ENCODE data around the gene UMPS.
A peak's percentile ranks its signal among the peaks of the same experiment; 100 is the strongest.
"Not testable (repeated sequence)": the region's sequence is repeated elsewhere in the genome, so short reads cannot be mapped to it uniquely, and the experiment has no call there.

Gene UMPS

DNA sequence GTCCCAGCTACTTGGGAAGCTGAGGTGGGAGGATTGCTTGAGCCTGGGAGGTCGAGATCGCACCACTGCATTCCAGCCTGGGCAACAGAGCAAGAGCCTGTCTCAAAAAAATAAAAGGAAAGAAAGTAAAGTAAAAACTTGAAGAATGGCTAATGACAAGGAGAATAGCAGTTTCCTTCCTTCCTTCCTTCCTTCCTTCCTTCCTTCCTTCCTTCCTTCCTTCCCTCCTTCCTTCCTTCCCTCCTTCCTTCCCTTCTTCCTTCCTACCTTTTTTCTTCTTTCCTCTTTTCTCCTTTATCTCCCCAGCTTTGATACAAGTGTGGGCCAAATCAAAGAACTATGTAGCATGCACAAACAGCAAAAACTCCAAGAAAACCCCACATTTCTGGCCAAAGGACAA is 23.0 kb upstream of the UMPS start:
- DNase-seq (ENCODE audit: low read depth in 2 of 2): not testable (repeated sequence)

DNA sequence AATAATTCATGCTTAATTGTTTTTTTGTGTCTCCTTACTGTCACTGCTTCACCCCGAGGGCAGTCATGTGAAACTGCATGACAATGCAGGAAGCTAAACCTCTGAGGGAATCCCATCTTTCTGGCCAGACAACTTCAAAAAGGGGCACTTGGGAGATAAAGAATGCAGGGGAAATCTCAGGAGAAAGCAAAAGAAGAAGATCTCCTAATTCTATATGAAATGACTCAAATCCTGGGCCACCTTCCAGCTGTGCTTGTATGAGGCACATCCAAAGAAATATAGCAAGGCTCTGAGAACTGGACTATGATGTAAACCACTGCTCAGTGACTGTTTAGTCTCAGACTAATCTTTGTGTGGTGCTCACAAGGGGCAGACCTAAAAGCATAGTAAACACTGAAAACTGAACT is 22.6 kb upstream of the UMPS start:
- DNase-seq (ENCODE audit: low read depth in 2 of 2): no peak

DNA sequence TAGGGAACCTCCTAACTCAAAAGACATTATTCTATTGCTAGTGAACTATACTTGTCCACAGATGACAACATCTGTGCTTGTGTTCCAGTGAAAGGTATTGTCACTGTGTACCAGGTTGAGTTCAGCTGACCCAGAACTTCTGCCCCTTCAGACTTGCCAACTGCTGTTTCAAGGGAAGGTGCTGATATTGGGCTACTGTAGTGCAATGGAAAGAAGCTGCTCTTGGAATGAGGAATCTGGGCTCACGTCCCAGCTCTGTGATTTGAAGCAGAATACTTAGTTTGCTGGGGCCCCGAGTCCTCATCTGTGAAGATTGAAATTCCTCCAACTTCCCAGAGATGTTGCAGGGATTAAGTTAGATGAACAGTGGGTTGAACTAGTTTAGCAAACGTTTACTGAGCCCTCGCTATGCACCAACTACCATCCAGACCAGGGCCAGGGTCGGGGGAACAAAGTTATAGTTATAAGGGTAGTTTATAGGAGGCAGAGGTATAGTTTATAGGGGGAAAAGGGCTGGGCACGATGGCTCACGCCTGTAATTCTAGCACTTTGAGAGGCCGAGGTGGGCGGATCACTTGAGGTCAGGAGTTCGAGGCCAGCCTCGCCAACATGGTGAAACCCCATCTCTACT is 15.9 kb upstream of the UMPS start:
- no peak for DNase-seq (ENCODE audit: low read depth in 2 of 2)

DNA sequence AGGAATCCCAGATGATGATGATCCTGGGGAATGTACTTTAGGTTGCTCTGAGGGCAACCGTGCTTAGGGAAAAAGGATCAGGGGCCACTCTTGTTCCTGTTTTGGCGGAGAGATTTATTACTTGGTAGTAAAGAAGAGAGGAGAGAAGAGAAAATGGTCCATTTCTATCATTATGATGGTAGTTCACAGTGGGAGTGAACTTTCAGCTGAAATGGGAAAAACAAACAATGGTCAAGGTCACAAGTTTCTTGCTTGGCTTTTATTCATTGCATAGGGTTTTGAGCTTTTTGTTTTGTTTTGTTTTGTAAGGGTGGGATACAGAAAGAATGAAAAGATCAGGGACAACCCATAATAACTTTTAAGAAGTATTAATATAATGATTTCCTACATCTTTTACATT is 7.7 kb upstream of the UMPS start:
- DNase-seq (ENCODE audit: low read depth in 2 of 2): no peak

DNA sequence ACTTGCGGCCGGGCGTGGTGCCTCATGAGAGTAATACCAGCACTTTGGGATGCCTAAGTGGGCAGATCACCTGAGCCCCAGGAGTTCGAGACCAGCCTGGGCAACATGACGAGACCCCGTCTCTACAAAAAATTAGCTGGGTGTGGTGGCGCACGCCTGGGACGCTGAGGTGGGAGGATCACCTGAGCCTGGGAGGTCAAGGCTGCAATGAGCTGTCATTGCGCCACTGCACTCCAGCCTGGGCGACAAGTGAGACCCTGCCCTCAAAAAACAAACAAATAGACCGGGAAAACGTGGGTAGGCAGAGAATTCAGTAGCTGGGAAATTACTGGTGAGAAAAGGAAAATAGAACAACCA is 667 bp downstream of the UMPS start:
- peak in 1 of 2 experiments; percentile 20 for DNase-seq (ENCODE audit: low read depth in 2 of 2)

DNA sequence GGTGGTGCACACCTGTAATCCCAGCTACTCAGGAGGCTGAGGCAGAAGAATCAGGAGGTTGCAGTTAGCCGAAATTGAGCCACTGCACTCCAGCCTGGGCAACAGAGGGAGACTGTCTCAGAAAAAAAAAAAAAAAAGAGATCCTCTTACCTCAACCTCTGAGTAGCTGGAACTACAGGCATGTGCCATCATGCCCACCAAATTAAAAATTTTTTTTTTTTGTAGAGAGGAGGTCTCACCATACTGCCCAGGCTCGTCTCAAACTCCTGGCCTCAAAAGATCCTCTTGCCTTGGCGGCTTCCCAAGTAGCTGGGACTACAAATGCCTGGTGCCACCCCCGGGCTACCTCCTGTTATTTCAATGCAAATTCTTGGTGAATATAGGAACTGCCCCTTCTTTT is 1.5 kb downstream of the UMPS start:
- no peak for DNase-seq (ENCODE audit: low read depth in 2 of 2)

DNA sequence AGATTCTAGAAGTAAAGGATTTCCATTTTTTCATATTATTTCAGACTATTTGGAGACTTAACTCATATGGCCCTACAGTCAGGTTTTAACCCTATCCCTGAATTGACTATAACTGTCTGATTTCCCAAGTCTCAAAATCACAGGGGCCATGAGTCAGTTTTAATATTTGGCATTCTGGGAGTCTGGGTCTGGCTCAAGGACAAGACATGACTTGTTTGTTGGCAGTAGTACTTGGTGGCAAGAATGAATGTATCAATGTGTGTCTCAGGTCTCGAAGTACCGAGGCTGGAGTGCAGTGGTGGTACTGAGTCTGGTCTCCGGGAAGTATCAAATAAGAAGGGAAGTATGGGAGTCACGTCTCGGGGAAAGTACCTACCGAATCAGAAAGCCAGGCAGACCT is 10.8 kb downstream of the UMPS start:
- no peak for DNase-seq (ENCODE audit: low read depth in 2 of 2)

DNA sequence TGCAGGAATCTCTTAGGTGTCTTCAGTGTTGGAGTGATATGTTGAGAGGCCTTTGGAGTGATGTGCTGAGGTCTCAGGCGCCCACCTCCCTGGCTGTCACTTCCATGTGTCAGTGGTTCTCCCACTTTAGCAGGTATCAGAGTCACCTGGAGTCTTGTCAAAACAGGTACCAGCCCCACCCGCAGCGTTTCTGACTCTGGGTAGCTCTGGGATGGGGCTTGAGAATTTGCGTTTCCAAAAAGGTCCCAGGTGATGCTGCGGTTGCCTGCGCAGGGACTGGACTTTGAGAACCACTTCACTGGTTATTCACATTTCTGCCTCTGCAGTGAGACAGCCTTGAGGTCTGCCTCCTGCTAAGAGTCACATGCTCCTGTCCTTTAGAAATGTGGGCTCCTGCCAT is 15.5 kb downstream of the UMPS start:
- DNase-seq (ENCODE audit: low read depth in 2 of 2): no peak

DNA sequence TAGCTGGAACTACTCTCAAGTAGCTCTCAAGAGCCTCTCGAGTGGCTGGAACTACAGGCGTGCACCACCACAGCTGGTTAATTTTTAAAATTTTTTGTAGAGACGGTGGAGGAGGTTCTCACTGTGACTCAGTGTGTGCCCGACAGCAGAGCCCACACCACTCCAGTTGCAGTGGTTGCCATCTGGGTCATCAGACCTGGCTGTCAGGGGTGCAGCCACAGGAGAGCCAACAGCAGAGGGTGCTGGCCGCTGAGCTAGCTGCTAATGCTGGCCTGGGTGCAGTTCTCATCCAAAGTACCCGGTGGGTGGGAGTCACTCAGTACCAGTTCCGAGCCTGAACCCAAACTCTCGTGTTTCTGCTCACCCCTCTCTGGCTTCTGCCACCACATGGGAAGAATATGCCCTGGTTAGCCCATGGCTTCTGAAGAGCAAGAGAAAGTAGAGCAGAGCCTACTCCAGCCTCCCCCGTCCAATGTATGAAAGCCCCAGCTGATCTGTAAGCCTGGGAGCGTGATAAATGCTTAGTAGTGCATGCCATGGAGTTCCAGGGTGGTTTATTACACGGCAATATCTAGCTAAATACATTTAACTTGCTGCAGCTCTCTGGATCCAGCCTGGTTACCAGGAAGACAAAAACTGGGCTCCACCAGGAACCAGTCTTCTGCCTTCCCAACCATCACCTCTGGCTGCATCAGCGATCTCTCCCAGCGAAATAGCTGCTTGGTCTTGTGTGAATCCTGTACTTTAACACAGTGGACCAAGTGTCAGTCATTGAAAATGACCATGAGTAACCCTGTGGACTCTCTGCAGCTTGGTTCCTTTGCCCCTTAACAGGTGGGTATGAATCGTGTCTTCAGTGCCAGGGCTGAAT is 17.1 kb downstream of the UMPS start:
- DNase-seq (ENCODE audit: low read depth in 2 of 2): no peak

DNA sequence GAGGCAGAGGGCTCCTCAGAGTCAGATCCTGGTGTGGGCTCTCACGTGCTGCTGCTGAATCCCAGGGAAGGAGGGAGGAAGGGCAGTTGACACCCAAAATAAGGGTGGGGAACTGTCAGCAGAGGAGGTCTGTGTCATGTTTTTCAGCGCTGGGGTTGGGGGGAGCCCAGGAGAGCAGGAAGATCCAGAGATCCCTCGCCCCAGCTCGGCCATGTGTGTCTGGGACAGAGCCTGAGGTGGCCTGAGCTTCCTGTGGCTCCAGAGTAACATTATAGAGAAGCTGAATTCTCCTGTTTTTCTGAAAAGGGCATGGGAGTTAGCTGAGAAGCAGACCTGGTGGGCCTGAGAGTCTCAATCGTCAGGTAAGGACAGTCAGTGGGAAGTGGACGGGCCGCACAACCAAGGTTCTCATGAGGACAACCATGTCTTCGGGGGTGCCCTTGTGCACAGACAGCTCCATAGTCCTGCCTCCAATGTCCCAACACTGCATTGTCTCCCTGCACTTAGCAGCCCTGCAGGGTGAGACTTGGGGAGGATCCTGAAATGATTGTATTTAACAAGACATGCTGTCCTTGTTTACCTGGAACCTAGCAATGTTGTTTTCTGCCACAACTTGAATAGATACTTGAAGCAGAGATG is 18.4 kb downstream of the UMPS start:
- DNase-seq (ENCODE audit: low read depth in 2 of 2): no peak

DNA sequence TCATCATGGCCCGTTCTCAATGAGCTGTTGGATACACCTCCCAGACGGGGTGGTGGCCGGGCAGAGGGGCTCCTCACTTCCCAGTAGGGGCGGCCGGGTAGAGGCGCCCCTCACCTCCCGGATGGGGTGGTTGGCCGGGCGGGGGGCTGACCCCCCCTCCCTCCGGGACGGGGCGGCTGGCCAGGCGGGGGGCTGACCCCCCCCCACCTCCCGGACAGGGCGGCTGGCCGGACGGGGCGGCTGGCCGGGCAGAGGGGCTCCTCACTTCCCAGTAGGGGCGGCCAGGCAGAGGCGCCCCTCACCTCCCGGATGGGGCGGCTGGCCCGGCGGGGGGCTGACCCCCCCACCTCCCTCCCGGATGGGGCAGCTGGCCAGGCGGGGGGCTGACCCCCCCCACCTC is 19.6 kb downstream of the UMPS start:
- DNase-seq (ENCODE audit: low read depth in 2 of 2): not testable (repeated sequence)

DNA sequence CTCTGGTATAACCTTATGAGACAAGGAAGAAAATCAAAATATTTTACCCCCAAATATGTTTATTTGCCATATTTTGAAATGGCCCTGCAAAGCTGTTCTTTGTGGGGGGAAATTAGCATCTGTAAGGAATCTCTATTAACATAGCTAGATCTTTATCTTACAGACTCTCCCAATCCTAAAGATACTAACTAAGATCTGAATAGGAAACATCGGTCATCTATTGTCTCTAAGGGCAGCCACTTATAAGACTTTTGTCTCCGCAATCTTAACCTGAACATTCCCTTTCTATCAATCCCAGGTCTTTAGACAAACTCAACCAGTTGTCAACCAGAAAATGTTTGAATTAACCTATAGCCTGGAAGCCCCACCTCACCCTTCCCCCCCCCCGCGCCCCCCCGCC is 21.2 kb downstream of the UMPS start:
- no peak for DNase-seq (ENCODE audit: low read depth in 2 of 2)

DNA sequence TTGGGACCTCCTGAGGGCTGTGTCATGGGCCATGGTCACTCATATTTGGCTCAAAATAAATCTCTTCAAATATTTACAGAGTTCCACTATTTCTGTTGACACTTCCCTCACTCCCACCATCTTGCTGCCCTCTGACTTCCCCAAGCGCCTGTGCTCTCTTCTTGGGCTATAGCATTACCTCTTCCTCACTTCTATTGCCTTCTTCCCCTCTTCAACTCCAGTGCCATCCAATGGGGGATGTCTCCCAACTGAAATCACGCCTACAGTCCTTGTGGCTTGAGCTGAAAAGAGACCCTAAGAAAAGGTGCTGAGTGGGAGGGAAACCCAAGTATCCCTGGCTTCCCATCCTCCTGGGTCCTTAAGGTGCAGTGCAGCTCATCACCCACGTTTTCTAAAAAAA is 21.8 kb downstream of the UMPS start:
- no peak for DNase-seq (ENCODE audit: low read depth in 2 of 2)

DNA sequence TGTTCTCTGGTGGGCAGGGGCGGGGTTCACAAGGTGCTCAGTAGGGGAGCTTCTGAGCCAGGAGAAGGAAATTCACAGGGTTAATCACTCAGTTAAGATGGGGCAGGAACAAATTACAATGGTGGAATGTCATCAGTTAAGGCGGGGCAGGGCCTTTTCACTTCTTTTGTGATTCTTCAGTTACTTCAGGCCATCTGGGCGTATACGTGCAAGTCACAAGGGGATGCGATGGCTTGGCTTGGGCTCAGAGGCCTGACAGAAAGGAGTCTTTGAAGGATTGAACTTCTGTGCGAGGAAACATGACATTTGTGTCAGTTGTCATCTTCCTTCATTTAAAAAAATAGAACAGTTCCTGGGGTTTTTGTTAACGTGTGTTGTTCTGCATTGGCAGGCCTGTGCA is 27.7 kb downstream of the UMPS start:
- not testable (repeated sequence) for DNase-seq (ENCODE audit: low read depth in 2 of 2)

DNA sequence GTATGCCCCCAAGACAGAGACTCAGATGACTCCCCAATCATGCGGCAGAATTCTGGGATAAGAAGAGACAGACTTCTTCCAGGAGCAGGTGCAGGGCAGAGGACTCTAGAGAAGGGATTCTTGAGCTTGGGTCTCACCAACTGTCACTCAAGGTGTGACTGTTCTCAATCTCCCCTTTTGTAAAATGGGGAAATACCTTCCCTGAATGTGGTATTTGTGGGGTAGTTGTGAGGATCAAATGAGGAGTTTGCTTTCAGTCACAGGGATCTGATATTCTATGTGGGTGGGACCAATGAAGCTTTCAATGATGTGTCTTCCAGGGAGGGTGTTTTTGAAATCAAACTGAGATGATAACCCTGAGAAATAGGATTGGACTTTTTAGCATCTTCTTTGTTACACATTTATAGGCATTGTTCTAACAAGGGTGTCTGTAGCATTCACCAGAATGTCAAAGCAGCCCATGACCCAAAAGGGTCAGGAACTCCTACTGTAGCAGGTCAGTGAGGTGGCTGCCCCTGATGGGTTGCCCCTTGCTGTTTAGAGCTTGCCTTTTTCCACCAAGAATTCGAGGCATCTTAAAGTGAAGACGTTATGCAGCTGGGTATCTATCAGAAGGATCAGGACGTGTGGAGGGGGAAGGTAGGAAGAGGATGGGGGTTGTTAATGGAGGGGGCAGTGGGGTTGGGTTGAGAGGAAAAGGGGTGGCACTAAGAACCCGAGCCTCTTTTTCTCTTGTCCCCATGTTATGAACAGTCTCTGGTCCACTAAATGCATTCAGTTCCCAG is 28.8 kb downstream of the UMPS start:
- DNase-seq (ENCODE audit: low read depth in 2 of 2): no peak

DNA sequence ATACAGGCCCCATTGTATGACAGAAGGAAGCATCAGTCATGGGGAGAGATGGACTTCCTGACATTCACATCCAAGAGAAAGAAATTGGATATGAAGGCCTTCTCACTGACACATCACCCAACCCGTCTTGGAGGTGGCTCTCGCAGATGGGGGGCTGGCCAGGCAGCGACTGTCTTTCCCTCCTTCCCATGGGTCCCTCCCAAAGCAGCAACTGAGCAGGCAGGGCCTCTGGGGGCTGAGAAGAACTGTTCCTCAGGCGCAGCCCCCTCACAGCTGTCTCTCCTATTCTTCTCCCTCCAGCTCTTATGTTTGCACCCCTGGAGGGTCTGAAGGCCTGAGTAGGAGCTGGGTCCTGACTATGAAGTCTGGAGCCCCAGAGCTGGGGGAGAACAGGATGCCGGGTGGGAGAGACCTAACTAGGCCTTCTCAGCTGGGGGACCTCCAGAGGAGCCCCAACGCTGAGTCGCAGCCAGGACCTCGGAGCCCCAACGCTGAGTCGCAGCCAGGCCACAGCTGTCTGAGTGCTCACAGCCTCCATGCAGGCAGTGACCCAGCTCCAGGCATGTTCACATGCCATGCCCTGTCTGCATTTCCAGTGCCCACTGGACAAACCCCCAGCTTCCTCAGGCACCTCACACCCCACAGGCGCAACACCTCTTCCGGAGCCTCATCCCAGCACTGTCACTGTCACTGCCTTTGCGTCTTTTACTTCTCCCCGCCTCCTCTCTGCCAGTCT is 29.6 kb downstream of the UMPS start:
- no peak for DNase-seq (ENCODE audit: low read depth in 2 of 2)

DNA sequence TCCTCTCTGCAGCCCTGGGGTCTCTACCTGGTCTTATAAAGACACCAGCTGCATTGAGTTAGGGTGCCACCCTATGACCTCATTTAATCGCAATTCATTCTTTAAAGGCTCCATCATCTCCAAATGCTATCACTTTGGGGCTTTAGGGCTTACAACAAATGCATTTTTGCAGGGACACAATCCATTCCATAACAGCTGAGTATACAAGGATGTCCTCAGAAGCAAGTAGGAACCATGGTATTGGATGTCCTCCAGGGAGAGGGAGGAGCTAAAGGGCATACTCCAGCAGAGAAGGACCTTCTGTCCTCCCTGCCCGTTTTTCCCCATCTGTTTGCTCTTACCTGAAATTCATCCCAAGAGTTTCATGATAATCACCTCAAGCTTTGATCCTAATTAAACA is 30.3 kb downstream of the UMPS start:
- no peak for DNase-seq (ENCODE audit: low read depth in 2 of 2)

DNA sequence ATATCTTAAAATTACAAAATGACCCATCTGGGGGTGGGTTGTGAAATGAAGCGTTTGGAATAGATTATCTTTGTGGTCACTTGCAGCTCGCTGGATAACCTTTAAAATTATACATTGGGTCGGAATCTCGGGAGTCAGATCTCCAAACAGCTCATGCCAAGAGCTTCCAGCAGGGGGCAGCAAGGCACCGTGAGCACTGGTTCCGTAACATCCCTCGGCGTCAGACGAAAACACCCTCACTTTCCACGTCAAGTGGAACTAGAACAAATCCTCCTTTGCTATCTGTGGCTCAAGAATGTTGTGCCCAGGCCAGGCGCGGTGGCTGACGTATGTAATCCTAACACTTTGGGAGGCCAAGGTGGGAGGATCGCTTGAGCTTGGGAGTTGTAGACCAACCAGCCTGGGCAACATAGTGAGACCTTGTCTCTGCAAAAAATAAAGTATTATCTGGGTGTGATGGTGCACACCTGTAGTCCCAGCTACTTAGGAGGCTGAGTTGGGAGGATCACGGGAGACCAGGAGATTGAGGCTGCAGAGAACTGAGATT is 31.1 kb downstream of the UMPS start:
- DNase-seq (ENCODE audit: low read depth in 2 of 2): peak; percentile 54 to 75

DNA sequence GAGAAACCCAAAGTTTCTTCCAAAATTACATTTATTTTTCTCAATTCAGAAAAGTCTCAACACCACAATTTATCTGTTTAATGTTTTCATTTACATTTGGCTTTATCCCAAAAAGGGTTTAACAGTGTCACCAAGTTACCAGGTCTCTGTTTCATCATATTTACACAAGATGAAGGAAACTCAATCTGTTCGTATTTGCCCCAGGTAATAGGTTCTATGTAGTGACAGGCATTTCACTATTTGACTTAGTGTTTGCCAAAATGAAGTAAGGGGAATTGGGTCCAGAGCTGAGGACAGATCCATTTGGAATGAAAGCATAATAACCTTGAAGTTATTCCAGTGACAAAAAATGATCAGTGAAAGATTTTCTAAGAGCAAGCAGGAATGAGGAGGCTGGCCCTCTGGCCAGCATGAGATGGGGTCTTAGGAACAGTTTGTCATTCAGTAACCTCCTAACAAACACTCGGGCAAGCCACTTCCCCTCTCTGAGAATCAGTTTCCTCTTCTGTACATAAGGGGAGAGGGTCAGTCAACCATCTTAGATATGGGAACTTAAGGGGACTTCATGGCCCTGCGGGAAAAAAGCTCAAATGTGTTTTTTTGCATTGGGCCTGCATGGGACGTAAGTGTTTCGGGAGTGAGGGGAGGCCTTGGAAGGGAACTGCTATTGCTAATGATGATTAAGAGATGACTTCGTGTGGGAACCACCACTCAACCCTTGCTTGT is 31.8 kb downstream of the UMPS start:
- DNase-seq (ENCODE audit: low read depth in 2 of 2): no peak

DNA sequence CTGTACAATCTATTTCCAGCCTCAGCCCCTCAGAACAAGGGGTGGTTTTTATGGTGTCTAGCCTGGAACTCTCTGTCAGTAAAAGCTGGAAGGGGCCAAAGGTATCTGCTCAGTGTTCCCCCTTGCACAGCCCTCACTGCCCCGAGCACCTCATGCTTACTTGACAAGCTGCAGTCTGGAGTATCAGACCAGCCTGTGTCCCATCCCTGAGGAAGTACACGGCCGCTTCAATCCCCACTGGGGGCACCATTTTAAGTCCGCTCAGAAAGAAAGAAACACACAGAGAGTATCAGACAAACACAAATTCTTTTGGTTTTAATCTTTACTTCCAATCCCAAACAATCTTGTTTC is 32.4 kb downstream of the UMPS start:
- no peak for DNase-seq (ENCODE audit: low read depth in 2 of 2)

DNA sequence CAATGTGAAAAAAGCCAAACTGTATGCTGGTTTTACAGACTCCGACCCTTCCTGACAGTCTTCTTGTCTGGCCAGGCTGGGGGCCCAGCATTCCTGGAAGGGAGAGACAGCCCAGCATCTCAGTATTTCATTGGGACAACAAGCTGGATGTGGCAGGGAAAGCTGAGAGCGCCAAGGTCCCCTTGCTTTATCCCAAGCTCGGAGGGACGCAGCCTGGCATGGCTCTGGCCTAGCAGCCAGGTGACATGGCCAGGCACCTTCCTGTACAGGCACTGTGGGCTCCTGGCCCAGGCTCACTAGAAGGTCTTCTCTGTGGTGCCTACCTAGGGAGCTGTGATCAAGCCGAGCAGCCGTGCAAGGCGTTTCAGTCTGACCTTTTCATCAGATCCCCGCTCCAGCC is 33.0 kb downstream of the UMPS start:
- no peak for DNase-seq (ENCODE audit: low read depth in 2 of 2)

Measured in stimulated activated CD4-positive, alpha-beta T cell treated with anti-CD3 and anti-CD28 coated beads, Interleukin-12 subunit alpha, Interleukin-12 subunit beta, amount 100 ng/mL, for 24 hours (primary cell).